Gastrocnemius medialis (tissue), 4 donors: ENCODE measurements around the gene CMBL.

ENCODE experiments used
- POLR2A ChIP-seq, 2 donors: fragments of 450-650 bp; IDR thresholded peaks; one replicate each; pipeline ENCODE4 v1.6.1; 2017; ENCODE audit warnings: antibody characterized with exemption in 2 of 2, mild to moderate bottlenecking in 2 of 2, moderate library complexity in 2 of 2
- TF ChIP-seq, protein P1 (sequence below), 5 experiments: fragments of 450-650 bp in 3 of 5; fragments of 200-600 bp in 2 of 5; sonication (generic) in 2 of 5; IDR thresholded peaks in 4 of 5; conservative IDR thresholded peaks in 1 of 5; 1 replicate in 4 of 5; 2 replicates in 1 of 5; pipeline ENCODE4 v1.5.1; 2016 to 2019; ENCODE audit warnings: antibody characterized with exemption in 5 of 5, mild to moderate bottlenecking in 3 of 5, moderate library complexity in 3 of 5

DNA sequence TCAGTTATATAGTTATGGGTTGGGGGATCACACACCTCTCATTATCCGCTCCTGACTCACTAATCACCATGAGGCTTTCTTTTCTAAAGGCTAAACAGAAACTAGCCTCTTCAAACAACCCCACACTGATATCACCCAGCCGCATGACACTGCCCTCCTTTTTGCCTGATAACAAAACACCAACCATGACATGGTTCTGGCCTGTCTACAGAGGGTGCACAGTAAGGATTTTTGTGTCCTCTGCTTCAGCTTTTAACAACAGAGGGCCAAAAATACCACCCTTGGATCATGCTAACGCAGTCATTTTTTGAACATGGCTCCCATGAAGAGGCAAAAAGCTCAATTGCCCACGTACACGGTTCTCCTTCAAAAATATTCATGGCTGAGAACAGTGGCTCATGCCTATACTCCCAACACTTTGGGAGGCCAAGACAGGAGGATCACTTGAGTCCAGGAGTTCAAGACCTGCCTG is 4.0 kb downstream of the CMBL start:
- TF ChIP-seq, protein P1, sequence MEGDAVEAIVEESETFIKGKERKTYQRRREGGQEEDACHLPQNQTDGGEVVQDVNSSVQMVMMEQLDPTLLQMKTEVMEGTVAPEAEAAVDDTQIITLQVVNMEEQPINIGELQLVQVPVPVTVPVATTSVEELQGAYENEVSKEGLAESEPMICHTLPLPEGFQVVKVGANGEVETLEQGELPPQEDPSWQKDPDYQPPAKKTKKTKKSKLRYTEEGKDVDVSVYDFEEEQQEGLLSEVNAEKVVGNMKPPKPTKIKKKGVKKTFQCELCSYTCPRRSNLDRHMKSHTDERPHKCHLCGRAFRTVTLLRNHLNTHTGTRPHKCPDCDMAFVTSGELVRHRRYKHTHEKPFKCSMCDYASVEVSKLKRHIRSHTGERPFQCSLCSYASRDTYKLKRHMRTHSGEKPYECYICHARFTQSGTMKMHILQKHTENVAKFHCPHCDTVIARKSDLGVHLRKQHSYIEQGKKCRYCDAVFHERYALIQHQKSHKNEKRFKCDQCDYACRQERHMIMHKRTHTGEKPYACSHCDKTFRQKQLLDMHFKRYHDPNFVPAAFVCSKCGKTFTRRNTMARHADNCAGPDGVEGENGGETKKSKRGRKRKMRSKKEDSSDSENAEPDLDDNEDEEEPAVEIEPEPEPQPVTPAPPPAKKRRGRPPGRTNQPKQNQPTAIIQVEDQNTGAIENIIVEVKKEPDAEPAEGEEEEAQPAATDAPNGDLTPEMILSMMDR (IDR thresholded peaks at IDR 0.05 in 4 of 5, conservative IDR thresholded peaks at IDR 0.05 in 1 of 5): no peak
- TF ChIP-seq POLR2A (IDR thresholded peaks at IDR 0.05): no peak
